ENCODE results near the gene RUNX3.

RUNX3 gene

DNA sequence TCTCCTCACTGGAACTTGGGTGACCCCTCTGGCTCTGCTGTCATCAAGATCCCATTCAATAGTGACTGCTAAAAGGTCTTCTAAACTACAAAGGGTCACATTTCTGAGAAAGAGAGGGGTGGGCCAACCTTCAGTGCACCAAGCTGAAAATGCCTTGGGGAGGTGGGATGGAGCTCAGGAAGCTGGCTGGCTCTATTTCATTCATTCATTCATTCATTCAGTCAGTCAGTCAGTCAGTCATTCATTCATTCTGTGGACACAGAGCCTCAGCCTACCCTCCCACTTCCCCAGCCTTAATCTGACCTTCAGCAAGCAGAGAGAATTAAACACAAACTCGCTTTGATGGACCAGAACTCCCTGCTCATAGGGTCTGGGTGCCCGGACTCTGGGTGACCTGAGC is 11.7 kb downstream of the RUNX3 start:
- no peaks in the 10 kb centered on the region for H3K4me1 ChIP-seq (ENCODE audit: control insufficient read depth, insufficient read depth, low read length)
- H3K9ac ChIP-seq (ENCODE audit: low read length), result no peak overlapping the region
- no peak overlapping the region for H3K27ac ChIP-seq (ENCODE audit: low read depth, low read length)
- no peaks in the 10 kb centered on the region for H3K27me3 ChIP-seq (ENCODE audit: control insufficient read depth, insufficient read depth, low read length)
- H3K36me3 ChIP-seq (ENCODE audit: control insufficient read depth, insufficient read depth, low read length), result no peaks in the 10 kb centered on the region
- no peak overlapping the region for H3K4me3 ChIP-seq (ENCODE audit: low read length)

DNA sequence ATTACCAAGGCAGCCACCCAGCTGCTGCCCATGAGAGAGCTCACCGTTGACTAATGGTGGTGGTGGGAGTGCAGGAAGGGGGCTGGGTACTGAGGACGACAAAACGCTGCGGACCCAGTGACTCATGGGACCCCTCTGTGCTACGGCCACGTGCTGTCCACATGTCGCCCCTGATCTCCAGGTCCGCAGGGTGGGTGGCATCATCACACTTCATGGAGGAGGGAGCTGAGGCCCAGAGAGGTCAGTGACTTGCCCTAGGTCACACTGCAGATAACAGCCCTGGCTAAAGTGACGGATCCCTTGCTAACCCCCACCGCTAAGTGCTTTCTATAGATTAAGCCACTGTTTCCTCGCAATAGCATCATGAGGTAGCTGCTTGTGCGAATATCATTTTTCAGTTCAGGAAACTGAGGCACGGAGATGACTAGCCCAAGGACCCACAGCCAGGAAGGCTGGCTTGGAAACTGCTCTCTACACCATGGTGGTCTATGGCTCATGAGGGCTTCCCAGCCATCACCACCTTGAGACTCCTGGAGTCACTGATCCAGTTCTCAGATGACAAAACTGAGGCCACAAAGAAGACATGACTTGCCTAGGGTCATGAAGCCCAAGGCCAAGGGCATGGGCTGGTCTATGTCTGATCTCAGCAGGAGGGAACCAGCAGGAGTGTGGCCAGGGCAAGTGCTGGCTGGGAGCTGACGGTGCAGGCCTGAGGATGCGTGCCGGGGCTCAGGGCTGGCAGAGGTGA is 12.6 kb downstream of the RUNX3 start:
- H3K27me3 ChIP-seq (ENCODE audit: control insufficient read depth, insufficient read depth, low read length), result no peaks in the 10 kb centered on the region
- no peaks in the 10 kb centered on the region for H3K36me3 ChIP-seq (ENCODE audit: control insufficient read depth, insufficient read depth, low read length)
- no peaks in the 10 kb centered on the region for H3K4me1 ChIP-seq (ENCODE audit: control insufficient read depth, insufficient read depth, low read length)
- no peak overlapping the region for H3K27ac ChIP-seq (ENCODE audit: low read depth, low read length)
- no peak overlapping the region for H3K9ac ChIP-seq (ENCODE audit: low read length)
- no peak overlapping the region for H3K4me3 ChIP-seq (ENCODE audit: low read length)

DNA sequence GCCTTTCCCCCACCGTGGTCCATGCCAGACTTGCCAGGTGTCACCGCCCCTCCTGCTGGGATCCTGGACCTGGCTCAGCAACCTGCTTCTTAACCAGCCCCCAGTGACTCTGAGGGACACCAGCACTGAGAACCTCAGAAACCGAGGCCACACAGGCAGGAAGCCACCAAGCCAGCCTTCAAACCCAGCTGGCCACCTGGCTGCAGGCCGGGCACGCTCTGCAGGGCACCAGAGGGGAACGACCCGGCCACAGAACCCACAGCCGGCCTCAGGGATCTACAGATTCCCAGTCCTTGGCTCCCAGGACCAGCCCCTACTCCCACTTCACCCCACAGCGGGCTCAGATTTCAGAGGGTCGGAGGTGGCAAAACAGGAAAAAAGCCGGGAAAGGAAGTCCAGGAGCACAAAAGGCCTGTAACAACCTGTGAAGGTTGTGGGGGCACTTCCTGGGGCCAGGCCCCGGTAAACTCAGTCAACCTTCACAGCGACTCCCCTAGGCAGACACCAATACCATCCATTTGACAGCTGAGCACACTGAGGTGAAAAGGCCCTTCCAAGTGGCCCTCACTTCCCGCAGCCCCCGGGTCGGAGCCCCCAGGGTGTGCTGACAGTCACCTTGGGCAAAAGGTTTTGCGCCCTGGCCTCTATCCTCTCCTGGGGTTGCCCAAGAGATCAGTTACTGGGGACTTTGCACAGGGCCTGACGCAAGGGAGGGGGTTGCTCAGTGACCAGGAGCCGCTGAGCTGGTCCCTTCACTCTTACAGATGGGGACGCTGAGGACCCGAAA is 14.1 kb downstream of the RUNX3 start:
- no peaks in the 10 kb centered on the region for H3K36me3 ChIP-seq (ENCODE audit: control insufficient read depth, insufficient read depth, low read length)
- no peak overlapping the region for H3K9ac ChIP-seq (ENCODE audit: low read length)
- no peak overlapping the region for H3K27ac ChIP-seq (ENCODE audit: low read depth, low read length)
- H3K4me3 ChIP-seq (ENCODE audit: low read length), result no peak overlapping the region
- H3K27me3 ChIP-seq (ENCODE audit: control insufficient read depth, insufficient read depth, low read length), result no peaks in the 10 kb centered on the region
- H3K4me1 ChIP-seq (ENCODE audit: control insufficient read depth, insufficient read depth, low read length), result no peaks in the 10 kb centered on the region

DNA sequence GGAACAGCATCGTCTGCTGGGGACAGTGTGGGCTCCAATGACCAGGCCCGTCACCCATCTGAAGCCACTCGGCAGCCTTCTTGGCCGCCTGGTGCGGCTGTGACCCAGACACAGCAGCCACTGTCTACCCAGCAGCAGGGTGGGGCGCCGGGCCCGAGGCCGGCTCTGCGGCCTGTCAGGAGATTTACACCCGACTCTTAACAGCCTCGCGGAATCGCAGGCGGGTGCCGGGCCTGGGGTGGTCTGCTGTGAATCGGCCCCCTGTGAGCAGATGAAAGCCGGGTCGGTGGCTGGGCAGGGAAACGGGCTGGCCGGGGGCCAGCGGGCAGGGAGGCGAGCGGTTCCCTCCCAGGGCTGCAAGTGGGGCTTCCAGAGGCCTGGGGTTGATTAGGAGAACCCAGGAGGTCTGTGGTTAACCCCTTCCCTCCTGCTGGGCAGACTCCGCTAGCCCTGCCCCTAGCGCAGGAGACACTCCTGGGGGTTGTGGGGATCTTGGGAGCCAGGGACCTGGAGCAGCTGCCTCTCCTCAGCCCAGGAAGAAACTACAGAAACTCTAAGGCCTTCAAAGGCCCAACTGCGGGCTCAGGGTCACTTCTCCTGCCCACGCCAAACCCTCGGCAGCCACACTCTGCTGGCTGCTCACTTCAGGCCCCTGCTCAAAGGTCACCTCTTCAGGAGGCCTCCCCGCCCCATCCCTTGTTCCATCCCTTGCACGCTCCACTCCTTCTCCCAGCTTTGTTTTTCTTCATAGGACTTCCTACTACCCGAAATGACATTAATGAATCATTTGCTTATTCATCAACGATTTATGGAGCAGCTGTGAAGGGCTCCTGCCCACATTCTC is 15.6 kb downstream of the RUNX3 start:
- Histone ChIP-seq H3K27ac (ENCODE audit: low read depth, low read length) (no peak overlapping the region), H3K27me3 (ENCODE audit: control insufficient read depth, insufficient read depth, low read length) (no peaks in the 10 kb centered on the region), H3K36me3 (ENCODE audit: control insufficient read depth, insufficient read depth, low read length) (no peaks in the 10 kb centered on the region), H3K4me3 (ENCODE audit: low read length) (no peak overlapping the region), H3K9ac (ENCODE audit: low read length) (no peak overlapping the region), H3K4me1 (ENCODE audit: control insufficient read depth, insufficient read depth, low read length) (no peaks in the 10 kb centered on the region)

DNA sequence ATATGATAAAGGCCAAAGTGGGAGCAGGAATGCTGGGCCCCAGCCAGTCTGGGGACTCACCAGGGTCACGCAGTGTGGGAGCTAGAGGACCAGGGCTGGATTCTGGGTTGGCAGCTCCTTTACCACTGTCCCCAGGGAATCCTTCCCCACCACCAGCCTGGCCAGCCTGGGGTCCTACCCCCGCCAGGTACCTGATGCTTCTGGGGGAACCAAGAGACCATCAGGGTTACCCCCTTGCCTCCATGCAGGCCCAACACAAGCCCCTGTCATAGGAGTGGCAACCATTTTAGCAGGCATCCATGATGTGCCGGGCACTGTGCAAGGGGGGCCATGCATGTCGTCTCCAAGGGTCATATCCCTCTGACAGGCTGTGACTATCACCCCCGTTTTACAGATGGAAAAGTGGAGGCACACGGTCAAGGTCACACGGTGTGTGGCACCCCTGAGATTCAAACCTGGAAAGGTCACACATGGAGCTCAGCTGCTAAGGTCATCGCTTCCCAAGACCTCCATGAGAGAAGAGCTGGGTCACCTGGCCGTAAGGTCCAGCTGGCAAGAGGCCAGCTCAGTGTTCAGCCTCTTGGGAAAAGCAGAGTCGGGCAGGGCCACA is 16.4 kb downstream of the RUNX3 start:
- no peaks in the 10 kb centered on the region for H3K4me1 ChIP-seq (ENCODE audit: control insufficient read depth, insufficient read depth, low read length)
- no peak overlapping the region for H3K4me3 ChIP-seq (ENCODE audit: low read length)
- no peaks in the 10 kb centered on the region for H3K27me3 ChIP-seq (ENCODE audit: control insufficient read depth, insufficient read depth, low read length)
- no peak overlapping the region for H3K27ac ChIP-seq (ENCODE audit: low read depth, low read length)
- no peak overlapping the region for H3K9ac ChIP-seq (ENCODE audit: low read length)
- H3K36me3 ChIP-seq (ENCODE audit: control insufficient read depth, insufficient read depth, low read length), result no peaks in the 10 kb centered on the region

DNA sequence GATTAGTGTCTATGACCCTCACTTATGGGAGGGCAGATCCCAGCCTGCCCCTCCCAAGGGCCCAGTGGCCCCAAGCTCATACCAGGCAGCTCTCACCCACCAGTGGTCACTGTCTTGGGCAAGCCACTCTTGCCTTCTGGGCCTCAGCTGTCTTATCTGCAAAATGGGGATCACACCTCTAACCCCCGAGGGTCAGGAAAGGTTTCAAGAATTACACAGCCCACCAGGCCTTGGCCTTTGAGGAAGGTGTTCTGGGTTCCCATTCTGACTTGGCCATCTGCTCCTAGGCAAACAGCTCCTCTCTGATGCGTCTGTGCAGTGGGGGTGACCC is 16.8 kb downstream of the RUNX3 start:
- no peaks in the 10 kb centered on the region for H3K36me3 ChIP-seq (ENCODE audit: control insufficient read depth, insufficient read depth, low read length)
- no peaks in the 10 kb centered on the region for H3K4me1 ChIP-seq (ENCODE audit: control insufficient read depth, insufficient read depth, low read length)
- no peak overlapping the region for H3K4me3 ChIP-seq (ENCODE audit: low read length)
- no peak overlapping the region for H3K27ac ChIP-seq (ENCODE audit: low read depth, low read length)
- no peaks in the 10 kb centered on the region for H3K27me3 ChIP-seq (ENCODE audit: control insufficient read depth, insufficient read depth, low read length)
- no peak overlapping the region for H3K9ac ChIP-seq (ENCODE audit: low read length)

DNA sequence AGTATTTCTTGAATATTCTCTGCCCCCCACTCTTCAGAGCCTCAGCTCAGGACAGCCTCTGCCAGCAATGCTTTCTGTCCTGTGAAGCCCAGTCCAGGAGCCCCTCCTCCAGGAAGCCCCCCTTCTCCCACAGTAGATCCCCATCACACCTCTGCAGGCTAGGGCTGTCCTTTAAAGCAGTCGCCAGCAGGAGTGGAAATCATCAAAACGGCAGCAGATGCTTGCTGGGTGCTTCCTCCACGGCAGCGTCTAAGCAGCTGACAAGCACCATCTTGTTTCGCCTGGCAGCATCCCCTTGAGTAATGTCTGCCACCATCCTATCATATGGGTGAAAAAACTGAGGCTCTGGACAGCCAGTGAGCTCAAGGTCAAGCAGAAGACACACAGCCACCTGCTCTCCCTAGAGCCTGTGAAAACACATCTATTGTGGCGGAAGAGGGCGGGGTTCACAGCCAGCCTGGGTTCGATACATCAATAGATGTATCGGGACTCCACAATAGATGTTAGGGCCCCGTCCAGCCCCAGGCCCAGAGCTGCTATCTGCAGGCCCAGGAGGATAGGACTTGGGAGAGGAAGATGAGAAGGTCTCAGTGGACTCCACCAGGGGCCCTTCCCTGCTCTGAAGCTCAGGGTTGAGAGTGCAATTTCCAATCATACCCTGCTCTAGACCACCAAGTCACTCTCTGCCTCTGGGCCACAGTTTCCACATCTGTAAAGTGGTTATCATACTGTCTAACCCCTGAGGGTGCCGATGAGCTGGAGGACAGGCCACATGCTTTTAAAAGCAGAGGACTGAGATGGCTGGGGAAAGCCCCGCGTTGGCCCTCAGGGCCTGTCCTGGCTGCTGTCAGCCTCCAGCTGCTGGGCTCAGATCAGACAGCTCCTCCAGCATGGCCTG is 17.5 kb downstream of the RUNX3 start:
- Histone ChIP-seq H3K27ac (ENCODE audit: low read depth, low read length) (no peak overlapping the region), H3K9ac (ENCODE audit: low read length) (no peak overlapping the region), H3K4me1 (ENCODE audit: control insufficient read depth, insufficient read depth, low read length) (no peaks in the 10 kb centered on the region), H3K27me3 (ENCODE audit: control insufficient read depth, insufficient read depth, low read length) (no peaks in the 10 kb centered on the region), H3K36me3 (ENCODE audit: control insufficient read depth, insufficient read depth, low read length) (no peaks in the 10 kb centered on the region), H3K4me3 (ENCODE audit: low read length) (no peak overlapping the region)

DNA sequence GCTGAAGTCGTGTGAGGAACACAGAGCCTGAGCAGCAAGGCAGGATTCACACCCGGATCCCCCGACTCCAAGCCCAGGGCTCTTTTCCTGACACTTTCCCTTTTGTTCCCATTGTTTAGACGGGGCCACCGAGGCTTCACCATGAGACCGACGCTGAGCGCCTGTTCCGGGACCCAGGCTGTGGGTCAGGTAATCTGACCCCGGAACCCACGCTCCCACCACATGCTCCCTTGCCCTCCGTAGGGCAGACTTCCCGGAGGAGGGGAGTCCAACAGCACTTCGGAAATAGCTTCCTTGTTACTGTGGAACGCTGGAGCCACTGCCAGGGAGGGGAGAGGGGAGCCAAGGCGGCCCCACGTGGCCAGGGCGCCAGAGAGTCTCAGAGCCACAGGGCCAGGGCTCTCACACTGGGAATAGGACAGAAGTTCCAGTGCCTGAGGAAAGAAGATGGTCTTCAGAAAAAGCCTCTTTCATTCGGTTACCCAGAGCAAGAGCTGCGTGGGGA is 18.4 kb downstream of the RUNX3 start:
- Histone ChIP-seq H3K4me3 (ENCODE audit: low read length) (no peak overlapping the region), H3K27ac (ENCODE audit: low read depth, low read length) (no peak overlapping the region), H3K9ac (ENCODE audit: low read length) (no peak overlapping the region), H3K36me3 (ENCODE audit: control insufficient read depth, insufficient read depth, low read length) (no peaks in the 10 kb centered on the region), H3K4me1 (ENCODE audit: control insufficient read depth, insufficient read depth, low read length) (no peaks in the 10 kb centered on the region), H3K27me3 (ENCODE audit: control insufficient read depth, insufficient read depth, low read length) (no peaks in the 10 kb centered on the region)

DNA sequence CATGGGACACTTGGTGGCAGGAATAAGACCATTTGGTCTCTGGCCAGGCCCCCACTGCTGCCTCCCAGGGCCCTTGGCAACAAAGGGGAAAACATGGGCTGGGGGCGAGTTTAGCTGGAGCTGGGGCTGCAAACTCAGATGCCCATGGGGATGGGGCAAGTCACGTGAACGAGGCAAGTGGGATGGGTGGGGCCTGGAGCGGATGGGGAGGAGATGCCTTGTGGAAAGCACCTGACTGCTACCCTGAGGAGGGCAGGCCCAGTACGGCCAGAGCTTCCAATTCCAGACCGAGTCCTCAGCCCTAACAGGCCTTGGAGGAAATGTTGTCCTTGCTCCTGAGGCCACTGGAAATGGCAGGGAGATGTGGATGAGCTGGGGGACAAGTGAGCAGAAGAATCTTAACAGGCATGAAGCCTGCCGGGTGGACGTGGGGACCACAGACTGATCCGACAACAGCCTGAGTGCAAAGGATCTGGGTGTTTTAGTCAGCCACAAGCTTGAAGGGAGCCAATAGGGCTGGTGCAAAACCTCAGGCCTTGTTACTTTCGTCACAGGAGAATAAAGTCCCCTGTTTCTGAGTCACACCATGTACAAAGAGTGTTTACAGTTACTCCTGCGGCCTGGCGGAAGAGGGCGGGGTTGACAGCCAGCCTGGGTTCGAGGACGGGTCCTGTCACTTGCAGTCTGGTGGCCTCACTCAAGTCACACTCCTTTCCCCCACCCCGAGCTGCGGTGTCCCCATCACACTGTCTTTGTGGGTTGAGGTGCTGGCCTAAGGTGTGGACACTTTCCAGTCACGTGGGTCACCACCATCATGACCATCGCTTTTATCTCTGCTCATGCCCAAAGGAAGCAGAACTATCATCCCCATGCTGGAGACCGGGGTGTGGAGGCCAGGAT is 19.1 kb downstream of the RUNX3 start:
- no peaks in the 10 kb centered on the region for H3K36me3 ChIP-seq (ENCODE audit: control insufficient read depth, insufficient read depth, low read length)
- H3K27me3 ChIP-seq (ENCODE audit: control insufficient read depth, insufficient read depth, low read length), result no peaks in the 10 kb centered on the region
- H3K9ac ChIP-seq (ENCODE audit: low read length), result no peak overlapping the region
- H3K27ac ChIP-seq (ENCODE audit: low read depth, low read length), result no peak overlapping the region
- no peaks in the 10 kb centered on the region for H3K4me1 ChIP-seq (ENCODE audit: control insufficient read depth, insufficient read depth, low read length)
- no peak overlapping the region for H3K4me3 ChIP-seq (ENCODE audit: low read length)

DNA sequence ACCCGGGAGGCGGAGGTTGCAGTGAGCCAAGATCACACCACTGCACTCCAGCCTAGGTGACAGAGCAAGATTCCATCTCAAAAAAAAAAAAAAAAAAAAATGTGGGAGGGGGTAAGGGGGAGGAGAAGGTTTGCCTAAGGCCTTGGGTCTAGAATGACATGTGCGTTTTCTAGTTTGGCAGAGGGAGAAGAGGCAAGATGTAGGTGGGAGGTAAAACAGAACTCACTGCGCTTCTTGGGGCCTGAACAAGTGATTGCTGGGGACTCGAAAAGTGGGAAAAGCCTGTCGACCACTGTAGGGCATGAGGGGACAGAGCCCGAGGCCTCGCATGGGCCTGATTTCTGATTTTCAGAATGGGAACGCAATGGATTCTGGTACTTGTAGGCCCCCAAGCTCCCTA is 19.9 kb downstream of the RUNX3 start:
- H3K4me1 ChIP-seq (ENCODE audit: control insufficient read depth, insufficient read depth, low read length), result no peaks in the 10 kb centered on the region
- H3K36me3 ChIP-seq (ENCODE audit: control insufficient read depth, insufficient read depth, low read length), result no peaks in the 10 kb centered on the region
- H3K27ac ChIP-seq (ENCODE audit: low read depth, low read length), result no peak overlapping the region
- no peak overlapping the region for H3K4me3 ChIP-seq (ENCODE audit: low read length)
- H3K9ac ChIP-seq (ENCODE audit: low read length), result no peak overlapping the region
- no peaks in the 10 kb centered on the region for H3K27me3 ChIP-seq (ENCODE audit: control insufficient read depth, insufficient read depth, low read length)

Measured in rectal smooth muscle tissue (tissue), 1 donor.